ENCODE measurements around the gene PPP6R2.
A peak's percentile ranks its signal among the peaks of the same experiment; 100 is the strongest.

Gene PPP6R2

GRCh38 chr22:50456466-50457234, 113.5 kb downstream of the PPP6R2 start:
- DNase-seq (ENCODE audit: insufficient read length, low spot score) (no peak), FAIRE-seq (no peak)
- peak; percentile 8 for TF ChIP-seq CTCF (IDR thresholded peaks at IDR 0.05; ENCODE audit: insufficient read depth, missing control alignments)

GRCh38 chr22:50459016-50459415, 115.9 kb downstream of the PPP6R2 start:
- TF ChIP-seq CTCF (IDR thresholded peaks at IDR 0.05; ENCODE audit: insufficient read depth, missing control alignments) = no peak
- DNase-seq (ENCODE audit: insufficient read length, low spot score) (no peak), FAIRE-seq (no peak)

- no peak for TF ChIP-seq CTCF (IDR thresholded peaks at IDR 0.05; ENCODE audit: insufficient read depth, missing control alignments)
- FAIRE-seq = no peak
- no peak for DNase-seq (ENCODE audit: insufficient read length, low spot score)
Observed at GRCh38 chr22:50459496-50460140, 116.5 kb downstream of the PPP6R2 start.

GRCh38 chr22:50460938-50461337, 117.8 kb downstream of the PPP6R2 start:
- no peak for FAIRE-seq
- DNase-seq (ENCODE audit: insufficient read length, low spot score) = no peak
- TF ChIP-seq CTCF (IDR thresholded peaks at IDR 0.05; ENCODE audit: insufficient read depth, missing control alignments) = no peak

- no peak for DNase-seq (ENCODE audit: insufficient read length, low spot score)
- no peak for FAIRE-seq
- TF ChIP-seq CTCF (IDR thresholded peaks at IDR 0.05; ENCODE audit: insufficient read depth, missing control alignments) = no peak
Observed at GRCh38 chr22:50461536-50461935, 118.4 kb downstream of the PPP6R2 start.

- DNase-seq (ENCODE audit: insufficient read length, low spot score) (no peak), FAIRE-seq (no peak)
- no peak for TF ChIP-seq CTCF (IDR thresholded peaks at IDR 0.05; ENCODE audit: insufficient read depth, missing control alignments)
Observed at GRCh38 chr22:50461979-50462540, 118.9 kb downstream of the PPP6R2 start.

Data from D721Med (cell line).